ENCODE results near the gene PLAAT1.

The PLAAT1 gene

DNA sequence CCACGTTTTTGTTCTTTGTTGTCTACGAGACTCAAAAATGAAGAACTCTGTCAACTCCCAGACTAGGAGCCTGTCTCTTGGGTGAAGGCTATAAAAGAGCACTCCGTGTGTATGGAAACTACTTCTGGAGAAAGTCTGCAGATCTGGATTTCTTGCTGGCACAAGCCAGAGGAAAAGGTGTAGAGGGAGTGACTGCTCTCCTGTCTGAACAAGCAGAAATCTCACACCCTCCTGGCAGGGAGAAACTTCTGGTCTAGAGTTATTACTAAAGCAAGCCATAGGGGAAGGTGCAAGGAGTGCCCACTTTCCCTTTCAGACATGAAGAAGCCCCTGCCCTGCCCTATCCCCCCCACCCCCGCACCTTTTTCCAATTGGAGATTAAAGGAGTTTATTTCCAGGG lies 9.5 kb downstream of the PLAAT1 start:
- H3K4me3 ChIP-seq (ENCODE audit: low read length), result no peak overlapping the region
- no CpG with 5 or more reads among the region's 4 CpGs for WGBS (ENCODE audit: insufficient coverage, insufficient read length)
- no peaks in the 10 kb centered on the region for H3K4me1 ChIP-seq (ENCODE audit: control insufficient read depth, insufficient read depth, low read length)
- H3K27ac ChIP-seq (ENCODE audit: low read length), result no peak overlapping the region
- no peaks in the 10 kb centered on the region for H3K27me3 ChIP-seq (ENCODE audit: control insufficient read depth, insufficient read depth, low read length)
- DNase-seq (ENCODE audit: low read depth, low spot score), result no peak
- no peaks in the 10 kb centered on the region for H3K36me3 ChIP-seq (ENCODE audit: control insufficient read depth, insufficient read depth, low read length)
- H3K9me3 ChIP-seq (ENCODE audit: control insufficient read depth, insufficient read depth, low read length), result no peaks in the 10 kb centered on the region; the same call in 1 of the 2 replicates

DNA sequence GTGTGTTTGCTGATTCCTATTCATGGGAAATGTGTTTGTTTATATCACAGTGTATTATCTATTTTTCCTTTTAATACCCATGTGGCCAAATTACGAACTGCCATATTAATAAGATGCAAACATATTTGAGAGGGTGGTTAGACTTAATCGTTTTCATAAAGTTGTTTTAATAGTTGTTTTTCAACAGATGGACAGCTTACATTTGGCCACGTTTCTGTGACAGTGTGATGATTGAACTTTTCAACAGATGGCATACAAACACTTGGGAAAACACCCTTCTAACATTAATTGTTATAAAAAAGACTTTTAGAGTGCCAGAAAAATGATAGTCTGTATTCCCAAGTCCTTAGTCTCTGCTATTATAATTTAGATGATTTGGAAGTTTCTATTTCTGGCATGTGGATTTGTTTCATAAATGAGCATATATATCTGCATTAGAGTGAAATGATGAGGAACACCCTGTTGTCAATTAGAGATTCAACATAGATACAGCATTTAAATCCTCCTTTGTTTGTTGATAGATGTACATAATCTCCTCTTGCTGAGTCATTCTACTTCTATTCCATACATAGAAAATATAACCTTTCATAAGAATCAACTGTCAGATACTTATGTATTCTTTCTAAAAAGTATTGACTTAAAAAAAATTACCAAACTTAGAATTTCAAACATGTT lies 13.1 kb downstream of the PLAAT1 start:
- no peak overlapping the region for H3K27ac ChIP-seq (ENCODE audit: low read length)
- H3K4me3 ChIP-seq (ENCODE audit: low read length), result no peak overlapping the region
- H3K36me3 ChIP-seq (ENCODE audit: control insufficient read depth, insufficient read depth, low read length), result no peaks in the 10 kb centered on the region
- no peaks in the 10 kb centered on the region for H3K4me1 ChIP-seq (ENCODE audit: control insufficient read depth, insufficient read depth, low read length)
- DNase-seq (ENCODE audit: low read depth, low spot score), result no peak
- no peaks in the 10 kb centered on the region for H3K27me3 ChIP-seq (ENCODE audit: control insufficient read depth, insufficient read depth, low read length)
- no peaks in the 10 kb centered on the region for H3K9me3 ChIP-seq (ENCODE audit: control insufficient read depth, insufficient read depth, low read length)
- WGBS (ENCODE audit: insufficient coverage, insufficient read length), result no CpG with 5 or more reads among the region's 3 CpGs

DNA sequence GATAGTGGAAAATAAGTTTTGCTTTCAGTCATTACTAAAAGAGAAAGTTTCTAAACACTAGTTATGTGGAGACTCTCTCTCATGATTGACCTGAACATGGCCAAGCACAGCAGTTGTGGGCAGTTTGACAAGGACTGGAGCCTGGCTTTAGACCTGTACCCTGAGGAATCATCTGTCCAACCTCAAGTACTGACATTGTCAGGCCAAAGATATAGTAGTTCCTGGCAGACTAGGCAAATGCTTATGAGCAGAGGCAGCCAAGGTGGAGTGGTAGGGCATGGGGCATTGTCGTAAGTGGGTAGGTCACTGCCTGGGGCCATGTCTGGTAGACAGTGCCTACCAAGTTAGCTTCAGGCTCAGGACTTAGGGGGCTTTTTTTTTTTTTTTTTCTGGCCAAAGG lies 20.9 kb downstream of the PLAAT1 start:
- H3K4me1 ChIP-seq (ENCODE audit: control insufficient read depth, insufficient read depth, low read length), result no peaks in the 10 kb centered on the region
- no peaks in the 10 kb centered on the region for H3K27me3 ChIP-seq (ENCODE audit: control insufficient read depth, insufficient read depth, low read length)
- no peak overlapping the region for H3K27ac ChIP-seq (ENCODE audit: low read length)
- no peak overlapping the region for H3K4me3 ChIP-seq (ENCODE audit: low read length)
- no CpG with 5 or more reads among the region's 1 CpG for WGBS (ENCODE audit: insufficient coverage, insufficient read length)
- H3K36me3 ChIP-seq (ENCODE audit: control insufficient read depth, insufficient read depth, low read length), result no peaks in the 10 kb centered on the region
- H3K9me3 ChIP-seq (ENCODE audit: control insufficient read depth, insufficient read depth, low read length), result no peaks in the 10 kb centered on the region
- DNase-seq (ENCODE audit: low read depth, low spot score), result no peak

DNA sequence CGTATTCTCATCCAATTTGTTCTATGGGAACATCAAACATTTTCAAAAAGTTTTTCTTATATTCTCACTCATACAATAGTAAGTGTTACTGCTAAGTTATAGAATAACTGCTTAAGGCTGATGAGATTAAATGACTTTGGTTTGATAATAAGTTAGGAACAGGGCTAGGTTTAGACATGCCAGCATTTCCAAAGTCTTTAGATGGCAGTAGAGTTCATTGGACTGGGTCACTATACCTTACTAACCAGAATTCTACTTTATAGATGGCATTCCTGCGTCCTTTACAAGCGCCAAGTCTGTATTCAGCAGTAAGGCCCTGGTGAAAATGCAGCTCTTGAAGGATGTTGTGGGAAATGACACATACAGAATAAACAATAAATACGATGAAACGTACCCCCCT lies 21.7 kb downstream of the PLAAT1 start:
- H3K4me1 ChIP-seq (ENCODE audit: control insufficient read depth, insufficient read depth, low read length), result no peaks in the 10 kb centered on the region
- H3K4me3 ChIP-seq (ENCODE audit: low read length), result no peak overlapping the region
- no peaks in the 10 kb centered on the region for H3K27me3 ChIP-seq (ENCODE audit: control insufficient read depth, insufficient read depth, low read length)
- H3K36me3 ChIP-seq (ENCODE audit: control insufficient read depth, insufficient read depth, low read length), result no peaks in the 10 kb centered on the region
- H3K9me3 ChIP-seq (ENCODE audit: control insufficient read depth, insufficient read depth, low read length), result no peaks in the 10 kb centered on the region
- H3K27ac ChIP-seq (ENCODE audit: low read length), result no peak overlapping the region
- no peak for DNase-seq (ENCODE audit: low read depth, low spot score)
- no CpG with 5 or more reads among the region's 5 CpGs for WGBS (ENCODE audit: insufficient coverage, insufficient read length)

DNA sequence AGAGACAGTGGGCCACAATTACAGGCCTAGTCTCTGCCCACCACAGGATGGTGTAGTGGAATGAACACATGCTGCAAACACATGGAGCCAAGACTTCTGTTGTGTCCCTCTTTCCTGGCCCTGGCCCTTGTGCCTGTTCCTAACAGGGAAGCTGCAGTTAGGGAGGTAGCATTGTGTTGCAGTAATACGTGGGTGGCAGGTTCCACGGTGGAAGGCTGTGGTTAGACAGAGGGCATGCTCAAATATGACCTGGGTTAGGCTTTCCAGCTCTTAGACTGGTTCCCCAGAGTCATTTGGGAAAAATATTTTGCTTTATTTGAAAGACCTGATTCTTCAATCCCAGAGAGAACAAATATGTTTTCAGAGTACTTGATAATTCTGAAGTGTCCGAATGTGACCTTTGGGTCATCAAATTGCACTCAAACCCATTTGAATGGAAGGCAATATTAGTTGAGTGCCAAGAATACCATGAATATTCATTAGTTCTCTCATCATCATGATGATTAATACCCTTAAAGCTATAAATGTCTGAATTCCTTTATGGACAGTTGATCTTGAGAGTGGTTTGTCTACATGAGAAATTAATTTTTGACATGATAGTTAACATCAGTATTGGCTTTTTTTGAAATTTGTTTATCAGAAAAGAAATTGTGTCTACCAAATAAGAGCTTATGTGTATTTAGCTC lies 28.5 kb downstream of the PLAAT1 start:
- H3K27me3 ChIP-seq (ENCODE audit: control insufficient read depth, insufficient read depth, low read length), result no peaks in the 10 kb centered on the region
- no CpG with 5 or more reads among the region's 3 CpGs for WGBS (ENCODE audit: insufficient coverage, insufficient read length)
- H3K4me3 ChIP-seq (ENCODE audit: low read length), result no peak overlapping the region
- DNase-seq (ENCODE audit: low read depth, low spot score), result no peak
- H3K36me3 ChIP-seq (ENCODE audit: control insufficient read depth, insufficient read depth, low read length), result no peaks in the 10 kb centered on the region
- no peak overlapping the region for H3K27ac ChIP-seq (ENCODE audit: low read length)
- no peaks in the 10 kb centered on the region for H3K4me1 ChIP-seq (ENCODE audit: control insufficient read depth, insufficient read depth, low read length)
- H3K9me3 ChIP-seq (ENCODE audit: control insufficient read depth, insufficient read depth, low read length), result no peaks in the 10 kb centered on the region

DNA sequence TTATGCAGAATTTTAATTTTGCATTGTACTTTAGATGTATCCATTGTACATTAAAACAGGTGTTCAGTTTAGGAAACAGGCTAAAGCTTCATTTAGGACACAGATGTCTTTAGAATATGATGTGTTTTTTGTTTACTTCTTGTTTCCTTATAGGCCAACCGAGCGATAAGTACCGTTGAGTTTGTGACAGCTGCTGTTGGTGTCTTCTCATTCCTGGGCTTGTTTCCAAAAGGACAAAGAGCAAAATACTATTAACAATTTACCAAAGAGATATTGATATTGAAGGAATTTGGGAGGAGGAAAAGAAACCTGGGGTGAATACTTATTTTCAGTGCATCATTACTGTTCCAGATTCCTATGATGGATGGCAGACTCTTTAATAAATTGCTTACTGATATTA lies 29.4 kb downstream of the PLAAT1 start:
- H3K27ac ChIP-seq (ENCODE audit: low read length), result no peak overlapping the region
- no CpG with 5 or more reads among the region's 3 CpGs for WGBS (ENCODE audit: insufficient coverage, insufficient read length)
- no peaks in the 10 kb centered on the region for H3K27me3 ChIP-seq (ENCODE audit: control insufficient read depth, insufficient read depth, low read length)
- no peaks in the 10 kb centered on the region for H3K36me3 ChIP-seq (ENCODE audit: control insufficient read depth, insufficient read depth, low read length)
- H3K4me1 ChIP-seq (ENCODE audit: control insufficient read depth, insufficient read depth, low read length), result no peaks in the 10 kb centered on the region
- H3K4me3 ChIP-seq (ENCODE audit: low read length), result no peak overlapping the region
- DNase-seq (ENCODE audit: low read depth, low spot score), result no peak
- no peaks in the 10 kb centered on the region for H3K9me3 ChIP-seq (ENCODE audit: control insufficient read depth, insufficient read depth, low read length)

DNA sequence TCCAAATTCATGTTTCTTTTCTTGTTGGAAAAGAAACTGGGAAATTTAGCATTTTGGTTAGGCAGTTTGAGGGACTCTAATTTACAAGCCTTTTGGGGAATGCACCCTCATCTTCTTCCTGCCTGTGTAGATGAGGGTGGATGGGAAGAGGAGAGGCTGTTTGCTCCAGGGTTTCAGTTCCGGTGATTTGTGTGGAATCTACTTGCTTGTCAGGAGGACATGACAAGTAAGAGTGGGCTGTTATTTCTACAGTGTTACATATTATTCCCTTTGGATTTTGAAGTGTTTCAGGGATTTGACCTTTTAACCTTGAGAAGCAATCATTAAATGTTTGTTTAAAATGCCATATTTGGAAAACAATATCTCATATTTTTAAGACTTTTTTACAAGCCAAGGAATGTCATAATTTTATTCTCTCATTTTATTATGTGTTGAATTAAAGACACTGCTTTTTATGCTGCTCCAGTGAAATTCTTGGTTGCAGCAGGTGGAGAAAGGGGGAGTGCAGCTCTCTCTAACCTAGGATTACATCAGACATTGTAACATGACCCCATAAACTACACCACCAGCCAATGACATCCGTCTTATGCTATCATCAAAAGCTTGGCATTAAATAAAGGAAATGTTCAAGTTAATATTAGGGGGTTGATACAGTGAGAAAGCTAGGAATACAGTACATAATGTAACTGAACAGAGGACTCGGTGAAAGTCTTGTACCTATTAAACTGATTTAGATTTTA lies 30.2 kb downstream of the PLAAT1 start:
- no peak for DNase-seq (ENCODE audit: low read depth, low spot score)
- no peak overlapping the region for H3K27ac ChIP-seq (ENCODE audit: low read length)
- H3K36me3 ChIP-seq (ENCODE audit: control insufficient read depth, insufficient read depth, low read length), result no peaks in the 10 kb centered on the region
- no peaks in the 10 kb centered on the region for H3K9me3 ChIP-seq (ENCODE audit: control insufficient read depth, insufficient read depth, low read length)
- WGBS (ENCODE audit: insufficient coverage, insufficient read length), result no CpG with 5 or more reads among the region's 3 CpGs
- no peaks in the 10 kb centered on the region for H3K4me1 ChIP-seq (ENCODE audit: control insufficient read depth, insufficient read depth, low read length)
- H3K4me3 ChIP-seq (ENCODE audit: low read length), result no peak overlapping the region
- no peaks in the 10 kb centered on the region for H3K27me3 ChIP-seq (ENCODE audit: control insufficient read depth, insufficient read depth, low read length)

DNA sequence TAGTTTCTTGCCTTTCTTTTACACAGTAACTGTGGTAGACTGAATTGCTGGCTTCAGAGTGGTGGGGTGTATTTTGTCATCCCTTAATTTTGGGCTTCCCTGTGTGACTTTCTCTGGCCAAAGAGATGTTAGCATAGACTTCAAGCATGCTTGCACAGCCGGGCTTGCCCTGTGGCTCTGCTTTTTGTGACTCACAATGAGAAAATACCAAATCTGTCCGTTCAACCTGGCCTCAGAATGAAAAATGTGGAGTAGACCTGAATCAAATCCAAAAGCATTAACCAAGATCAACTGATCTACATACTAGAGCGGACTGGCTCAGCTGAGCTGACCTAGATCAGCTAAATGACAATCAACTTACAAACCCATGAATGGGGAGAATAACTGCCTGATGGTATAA lies 51.4 kb downstream of the PLAAT1 start:
- no peak for DNase-seq (ENCODE audit: low read depth, low spot score)
- no CpG with 5 or more reads among the region's 3 CpGs for WGBS (ENCODE audit: insufficient coverage, insufficient read length)
- H3K36me3 ChIP-seq (ENCODE audit: control insufficient read depth, insufficient read depth, low read length), result no peaks in the 10 kb centered on the region

DNA sequence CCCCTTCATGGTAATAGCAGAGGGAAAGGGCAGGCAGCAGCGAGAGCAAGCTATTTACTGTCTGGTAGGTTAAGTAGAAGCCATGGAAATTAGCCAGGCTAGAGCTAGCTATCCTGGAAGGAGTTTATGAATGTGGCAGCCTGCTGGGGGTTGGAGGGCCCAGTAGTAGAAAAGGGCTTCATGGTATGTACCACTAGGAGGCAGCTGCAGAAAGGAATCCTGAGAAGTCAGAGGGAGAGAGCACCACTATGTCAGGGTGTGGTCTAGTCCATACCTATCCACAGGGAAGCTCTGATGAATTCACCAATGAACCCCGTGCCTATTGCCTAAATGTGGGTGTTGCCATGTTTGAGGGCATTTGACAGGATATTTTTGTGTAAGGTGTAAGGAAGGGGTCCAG lies 55.0 kb downstream of the PLAAT1 start:
- no peak overlapping the region for H3K4me3 ChIP-seq (ENCODE audit: low read length)
- DNase-seq (ENCODE audit: low read depth, low spot score), result no peak
- H3K27ac ChIP-seq (ENCODE audit: low read length), result no peak overlapping the region
- no peaks in the 10 kb centered on the region for H3K27me3 ChIP-seq (ENCODE audit: control insufficient read depth, insufficient read depth, low read length)
- no peaks in the 10 kb centered on the region for H3K9me3 ChIP-seq (ENCODE audit: control insufficient read depth, insufficient read depth, low read length)
- no CpG with 5 or more reads among the region's 2 CpGs for WGBS (ENCODE audit: insufficient coverage, insufficient read length)
- no peaks in the 10 kb centered on the region for H3K4me1 ChIP-seq (ENCODE audit: control insufficient read depth, insufficient read depth, low read length)
- H3K36me3 ChIP-seq (ENCODE audit: control insufficient read depth, insufficient read depth, low read length), result no peaks in the 10 kb centered on the region

More for the DNA sequence above, 51.4 kb downstream of the PLAAT1 start:
- Histone ChIP-seq H3K9me3 (ENCODE audit: control insufficient read depth, insufficient read depth, low read length) (no peaks in the 10 kb centered on the region), H3K4me3 (ENCODE audit: low read length) (no peak overlapping the region), H3K27me3 (ENCODE audit: control insufficient read depth, insufficient read depth, low read length) (no peaks in the 10 kb centered on the region), H3K4me1 (ENCODE audit: control insufficient read depth, insufficient read depth, low read length) (no peaks in the 10 kb centered on the region), H3K27ac (ENCODE audit: low read length) (no peak overlapping the region)

DNA sequence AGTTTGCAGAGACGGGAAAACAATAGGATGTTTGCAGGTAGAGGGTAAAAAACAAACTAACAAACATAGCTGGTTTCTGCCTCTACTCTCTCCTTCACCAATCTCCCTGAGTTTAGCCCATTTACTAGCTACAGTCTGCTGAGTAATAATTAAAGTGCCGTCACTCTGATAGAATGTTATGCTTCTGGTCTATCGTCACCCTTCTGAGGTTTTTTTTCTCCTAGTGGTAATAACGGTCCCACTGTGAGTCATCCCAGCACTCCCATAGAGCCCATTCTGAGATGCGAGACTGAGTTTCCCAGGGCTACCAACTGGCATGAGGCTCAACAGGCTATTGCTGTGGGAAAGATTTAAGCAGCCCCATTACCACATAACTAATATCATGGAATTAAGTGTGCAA lies 56.4 kb downstream of the PLAAT1 start:
- Histone ChIP-seq H3K4me1 (ENCODE audit: control insufficient read depth, insufficient read depth, low read length) (no peaks in the 10 kb centered on the region), H3K9me3 (ENCODE audit: control insufficient read depth, insufficient read depth, low read length) (no peaks in the 10 kb centered on the region), H3K27ac (ENCODE audit: low read length) (no peak overlapping the region), H3K4me3 (ENCODE audit: low read length) (no peak overlapping the region), H3K27me3 (ENCODE audit: control insufficient read depth, insufficient read depth, low read length) (no peaks in the 10 kb centered on the region), H3K36me3 (ENCODE audit: control insufficient read depth, insufficient read depth, low read length) (no peaks in the 10 kb centered on the region)
- WGBS (ENCODE audit: insufficient coverage, insufficient read length), result no CpG with 5 or more reads among the region's 5 CpGs
- DNase-seq (ENCODE audit: low read depth, low spot score), result no peak

All from iPS DF 6.9 (cell line).